ENCODE results near the gene WDR45B.

The WDR45B gene

GRCh38 chr17:82602487-82602886, 45.8 kb downstream of the WDR45B start:
- H3K4me3 ChIP-seq (ENCODE audit: control insufficient read depth in 1 of 7, extremely low read depth in 1 of 7, insufficient read depth in 4 of 7, low read depth in 2 of 7, low read length in 6 of 7) = no peak overlapping the region
- DNase-seq = no peak
- peaks cover 4 to 79% (median 55%) of the 10 kb centered on the region in 4 experiments for H3K36me3 ChIP-seq (ENCODE audit: control insufficient read depth in 4 of 4, insufficient read depth in 4 of 4, low read length in 3 of 4)
- CTCF ChIA-PET = no interaction called here
- no peaks in the 10 kb centered on the region for H3K27me3 ChIP-seq (replicated peaks in 2 of 5; ENCODE audit: control insufficient read depth in 4 of 5, insufficient read depth in 5 of 5, low read length in 4 of 5)
- WGBS (ENCODE audit: insufficient coverage) = 84% methylated on average over 9 of the region's 21 CpGs
- H3K27ac ChIP-seq (ENCODE audit: insufficient read depth in 1 of 2, low read depth in 1 of 2, low read length in 2 of 2, poor library complexity in 1 of 2, severe bottlenecking in 2 of 2) = no peak overlapping the region
- no peaks in the 10 kb centered on the region for H3K9me3 ChIP-seq (ENCODE audit: control extremely low read depth in 1 of 5, control insufficient read depth in 4 of 5, insufficient read depth in 2 of 5, low read depth in 1 of 5, low read length in 4 of 5)
- POLR2A ChIA-PET = interaction anchor here (0.6 kb wide), 1 partner anchor 560 kb away, joined by 3 read pairs; no protein-coding TSS in a partner anchor
- peaks cover 2 to 22% (median 12%) of the 10 kb centered on the region in 4 experiments for H3K4me1 ChIP-seq (ENCODE audit: control extremely low read depth in 1 of 4, control insufficient read depth in 4 of 4, insufficient read depth in 4 of 4, low read length in 3 of 4)

- 99% methylated on average over 18 of the region's 24 CpGs for WGBS (ENCODE audit: insufficient coverage)
- H3K4me3 ChIP-seq (ENCODE audit: control insufficient read depth in 1 of 7, extremely low read depth in 1 of 7, insufficient read depth in 4 of 7, low read depth in 2 of 7, low read length in 6 of 7) = no peak overlapping the region
- peaks cover 2 to 22% (median 12%) of the 10 kb centered on the region in 4 experiments for H3K4me1 ChIP-seq (ENCODE audit: control extremely low read depth in 1 of 4, control insufficient read depth in 4 of 4, insufficient read depth in 4 of 4, low read length in 3 of 4)
- peaks cover 4 to 87% (median 64%) of the 10 kb centered on the region in 4 experiments for H3K36me3 ChIP-seq (ENCODE audit: control insufficient read depth in 4 of 4, insufficient read depth in 4 of 4, low read length in 3 of 4)
- H3K9me3 ChIP-seq (ENCODE audit: control extremely low read depth in 1 of 5, control insufficient read depth in 4 of 5, insufficient read depth in 2 of 5, low read depth in 1 of 5, low read length in 4 of 5) = no peaks in the 10 kb centered on the region
- POLR2A ChIA-PET = interaction anchor here (0.6 kb wide), 1 partner anchor 561 kb away, joined by 3 read pairs; no protein-coding TSS in a partner anchor
- H3K27ac ChIP-seq (ENCODE audit: insufficient read depth in 1 of 2, low read depth in 1 of 2, low read length in 2 of 2, poor library complexity in 1 of 2, severe bottlenecking in 2 of 2) = no peak overlapping the region
- CTCF ChIA-PET = no interaction called here
- no peaks in the 10 kb centered on the region for H3K27me3 ChIP-seq (replicated peaks in 2 of 5; ENCODE audit: control insufficient read depth in 4 of 5, insufficient read depth in 5 of 5, low read length in 4 of 5)
- no peak for DNase-seq
Measured at GRCh38 chr17:82601447-82602000, 46.7 kb downstream of the WDR45B start.

- Histone ChIP-seq H3K27ac (ENCODE audit: insufficient read depth in 1 of 2, low read depth in 1 of 2, low read length in 2 of 2, poor library complexity in 1 of 2, severe bottlenecking in 2 of 2) (no peak overlapping the region), H3K4me3 (ENCODE audit: control insufficient read depth in 1 of 7, extremely low read depth in 1 of 7, insufficient read depth in 4 of 7, low read depth in 2 of 7, low read length in 6 of 7) (no peak overlapping the region), H3K4me1 (ENCODE audit: control extremely low read depth in 1 of 4, control insufficient read depth in 4 of 4, insufficient read depth in 4 of 4, low read length in 3 of 4) (peaks cover 2 to 22% (median 12%) of the 10 kb centered on the region in 4 experiments), H3K36me3 (ENCODE audit: control insufficient read depth in 4 of 4, insufficient read depth in 4 of 4, low read length in 3 of 4) (peaks cover 4 to 87% (median 66%) of the 10 kb centered on the region in 4 experiments), H3K27me3 (replicated peaks in 2 of 5; ENCODE audit: control insufficient read depth in 4 of 5, insufficient read depth in 5 of 5, low read length in 4 of 5) (no peaks in the 10 kb centered on the region), H3K9me3 (ENCODE audit: control extremely low read depth in 1 of 5, control insufficient read depth in 4 of 5, insufficient read depth in 2 of 5, low read depth in 1 of 5, low read length in 4 of 5) (no peaks in the 10 kb centered on the region)
- WGBS (ENCODE audit: insufficient coverage) = 97% methylated on average over 32 of the region's 37 CpGs
- no peak for DNase-seq
- CTCF ChIA-PET = no interaction called here
- POLR2A ChIA-PET = no interaction called here
Measured at GRCh38 chr17:82600731-82601446, 47.4 kb downstream of the WDR45B start.

GRCh38 chr17:82599674-82600661, 48.3 kb downstream of the WDR45B start:
- Histone ChIP-seq H3K27ac (ENCODE audit: insufficient read depth in 1 of 2, low read depth in 1 of 2, low read length in 2 of 2, poor library complexity in 1 of 2, severe bottlenecking in 2 of 2) (no peak overlapping the region), H3K4me3 (ENCODE audit: control insufficient read depth in 1 of 7, extremely low read depth in 1 of 7, insufficient read depth in 4 of 7, low read depth in 2 of 7, low read length in 6 of 7) (no peak overlapping the region), H3K27me3 (replicated peaks in 2 of 5; ENCODE audit: control insufficient read depth in 4 of 5, insufficient read depth in 5 of 5, low read length in 4 of 5) (no peaks in the 10 kb centered on the region), H3K36me3 (ENCODE audit: control insufficient read depth in 4 of 4, insufficient read depth in 4 of 4, low read length in 3 of 4) (peaks cover 2 to 88% (median 68%) of the 10 kb centered on the region in 4 experiments), H3K4me1 (ENCODE audit: control extremely low read depth in 1 of 4, control insufficient read depth in 4 of 4, insufficient read depth in 4 of 4, low read length in 3 of 4) (peaks cover 2 to 20% (median 11%) of the 10 kb centered on the region in 4 experiments), H3K9me3 (ENCODE audit: control extremely low read depth in 1 of 5, control insufficient read depth in 4 of 5, insufficient read depth in 2 of 5, low read depth in 1 of 5, low read length in 4 of 5) (no peaks in the 10 kb centered on the region)
- POLR2A ChIA-PET = no interaction called here
- no peak for DNase-seq
- 94% methylated on average over 22 of the region's 26 CpGs for WGBS (ENCODE audit: insufficient coverage)
- CTCF ChIA-PET = no interaction called here

- Histone ChIP-seq H3K9me3 (ENCODE audit: control extremely low read depth in 1 of 5, control insufficient read depth in 4 of 5, insufficient read depth in 2 of 5, low read depth in 1 of 5, low read length in 4 of 5) (no peaks in the 10 kb centered on the region), H3K36me3 (ENCODE audit: control insufficient read depth in 4 of 4, insufficient read depth in 4 of 4, low read length in 3 of 4) (peaks cover 2 to 85% (median 64%) of the 10 kb centered on the region in 4 experiments), H3K4me1 (ENCODE audit: control extremely low read depth in 1 of 4, control insufficient read depth in 4 of 4, insufficient read depth in 4 of 4, low read length in 3 of 4) (peaks cover 2 to 20% (median 15%) of the 10 kb centered on the region in 4 experiments), H3K27me3 (replicated peaks in 2 of 5; ENCODE audit: control insufficient read depth in 4 of 5, insufficient read depth in 5 of 5, low read length in 4 of 5) (no peaks in the 10 kb centered on the region), H3K27ac (ENCODE audit: insufficient read depth in 1 of 2, low read depth in 1 of 2, low read length in 2 of 2, poor library complexity in 1 of 2, severe bottlenecking in 2 of 2) (no peak overlapping the region), H3K4me3 (ENCODE audit: control insufficient read depth in 1 of 7, extremely low read depth in 1 of 7, insufficient read depth in 4 of 7, low read depth in 2 of 7, low read length in 6 of 7) (no peak overlapping the region)
- WGBS (ENCODE audit: insufficient coverage) = 89% methylated on average over 13 of the region's 23 CpGs
- CTCF ChIA-PET = no interaction called here
- no peak for DNase-seq
- POLR2A ChIA-PET = no interaction called here
Measured at GRCh38 chr17:82598256-82599119, 49.8 kb downstream of the WDR45B start.

GRCh38 chr17:82596837-82597672, 51.2 kb downstream of the WDR45B start:
- WGBS (ENCODE audit: insufficient coverage) = 97% methylated on average over 24 of the region's 33 CpGs
- POLR2A ChIA-PET = no interaction called here

More at GRCh38 chr17:82596837-82597672, 51.2 kb downstream of the WDR45B start:
- no peak for DNase-seq
- no peaks in the 10 kb centered on the region for H3K27me3 ChIP-seq (replicated peaks in 2 of 5; ENCODE audit: control insufficient read depth in 4 of 5, insufficient read depth in 5 of 5, low read length in 4 of 5)
- H3K4me1 ChIP-seq (ENCODE audit: control extremely low read depth in 1 of 4, control insufficient read depth in 4 of 4, insufficient read depth in 4 of 4, low read length in 3 of 4) = peaks cover 8 to 27% (median 23%) of the 10 kb centered on the region in 4 experiments
- no peaks in the 10 kb centered on the region for H3K9me3 ChIP-seq (ENCODE audit: control extremely low read depth in 1 of 5, control insufficient read depth in 4 of 5, insufficient read depth in 2 of 5, low read depth in 1 of 5, low read length in 4 of 5)
- no peak overlapping the region for H3K4me3 ChIP-seq (ENCODE audit: control insufficient read depth in 1 of 7, extremely low read depth in 1 of 7, insufficient read depth in 4 of 7, low read depth in 2 of 7, low read length in 6 of 7)
- H3K27ac ChIP-seq (ENCODE audit: insufficient read depth in 1 of 2, low read depth in 1 of 2, low read length in 2 of 2, poor library complexity in 1 of 2, severe bottlenecking in 2 of 2) = no peak overlapping the region
- CTCF ChIA-PET = no interaction called here
- H3K36me3 ChIP-seq (ENCODE audit: control insufficient read depth in 4 of 4, insufficient read depth in 4 of 4, low read length in 3 of 4) = peaks cover 0 to 71% (median 54%) of the 10 kb centered on the region in 4 experiments

Data from common myeloid progenitor, CD34-positive (primary cell).